ENCODE data around the gene EPB41L4B. TPM values are rescaled to one million over a fixed set of nuclear protein-coding genes. Genes with fewer than 3 reads are reported as not detected.

Gene EPB41L4B
- total RNA-seq, 1 donor from 2014 or later, result 48.6 TPM

- no peak for DNase-seq (ENCODE audit: low spot score)
Measured at GRCh38 chr9:109166771-109167601, 153.9 kb downstream of the EPB41L4B start, which contains the start of gene FRRS1L. Gene FRRS1L (minus strand): TSS chr9:109167249. CDS start chr9:109167138, 111 bp downstream.

DNA sequence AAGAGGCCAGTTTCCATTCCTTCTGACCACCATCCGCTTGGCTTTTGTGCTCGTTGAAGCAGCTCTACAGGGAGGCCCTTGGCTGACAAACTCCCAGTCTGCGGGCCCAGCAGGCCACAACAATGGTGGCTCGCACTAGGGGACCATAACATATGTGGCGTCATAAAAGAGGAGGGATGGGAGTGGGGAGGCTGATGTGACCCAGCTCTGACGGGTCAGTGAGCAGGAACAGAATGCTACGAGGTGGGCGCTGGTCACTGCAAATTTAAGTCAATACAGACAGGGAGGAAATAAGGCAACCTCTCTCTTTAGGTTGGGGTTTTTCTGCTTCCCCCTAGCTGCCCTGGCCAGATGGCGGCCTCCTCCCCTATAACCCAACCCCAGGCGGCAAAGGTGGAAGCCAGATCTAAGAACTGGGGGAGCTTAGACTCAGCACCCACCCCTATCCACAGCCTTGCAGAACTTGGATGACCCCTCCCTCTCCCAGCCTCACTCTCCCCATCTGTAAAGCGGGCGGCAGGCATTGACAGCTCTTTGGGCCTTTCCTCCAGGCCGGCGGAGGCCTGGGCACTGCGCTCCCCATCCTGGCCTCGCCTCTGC, 154.6 kb downstream of the EPB41L4B start:
- DNase-seq (ENCODE audit: low spot score), result no peak

GRCh38 chr9:109164042-109164441, 156.8 kb downstream of the EPB41L4B start:
- no peak for DNase-seq (ENCODE audit: low spot score)

DNA sequence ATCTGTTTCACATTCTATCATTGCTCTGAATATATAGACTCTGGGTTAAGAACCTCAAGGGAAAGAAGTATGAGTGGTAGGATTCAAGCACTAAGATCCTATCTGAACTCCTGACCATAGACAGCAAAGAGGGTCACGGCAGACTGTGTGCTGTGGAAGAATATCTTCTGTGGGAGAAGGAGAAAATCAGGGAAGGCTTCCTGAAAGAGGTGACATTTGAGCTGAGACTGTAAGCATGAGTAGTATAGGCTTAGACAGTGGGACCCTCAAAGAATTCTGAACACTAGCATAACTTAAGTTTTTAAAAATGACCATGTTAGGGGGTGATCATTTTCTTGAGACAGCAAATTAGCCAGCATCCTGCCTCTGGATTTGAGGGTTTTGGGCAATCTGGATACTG, 157.7 kb downstream of the EPB41L4B start:
- DNase-seq (ENCODE audit: low spot score), result no peak

DNA sequence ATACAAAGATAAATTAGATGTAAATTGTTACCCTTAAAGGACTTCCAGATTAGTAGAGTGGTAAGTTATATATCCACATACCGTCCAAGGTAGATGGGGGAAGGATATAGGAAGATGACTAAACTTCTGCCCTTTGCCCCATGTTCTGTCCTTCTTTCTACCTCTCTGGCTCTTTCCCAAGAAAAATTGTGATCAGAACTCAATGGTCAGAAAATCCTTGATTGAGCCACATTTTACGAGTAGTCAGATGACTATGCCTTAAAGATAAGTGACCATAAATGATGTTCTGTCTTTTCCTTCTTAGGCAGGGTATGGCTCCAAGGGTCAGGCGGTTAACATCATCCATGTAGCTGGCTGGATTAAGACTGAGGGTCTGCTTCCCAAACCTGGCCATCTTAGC, 158.2 kb downstream of the EPB41L4B start:
- DNase-seq (ENCODE audit: low spot score), result no peak

DNA sequence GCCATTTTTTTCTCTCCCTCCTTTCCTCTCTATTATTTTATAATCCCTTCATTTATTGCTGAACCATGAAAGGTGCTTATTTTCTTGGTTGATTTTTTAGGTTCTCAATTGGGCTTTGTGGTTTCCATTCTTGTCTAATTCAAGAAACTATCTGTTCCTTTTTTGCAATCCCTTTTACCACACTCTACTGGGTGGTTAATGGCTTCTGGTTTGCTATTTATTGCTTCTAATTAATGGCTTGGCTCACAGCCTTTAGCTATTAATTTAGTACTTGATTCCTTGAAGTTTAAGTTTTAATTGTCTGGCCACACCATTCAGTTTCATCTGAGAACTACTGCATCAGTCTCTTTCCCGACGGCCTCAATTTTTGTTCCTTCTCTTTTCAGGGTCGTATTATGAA, 159.4 kb downstream of the EPB41L4B start:
- no peak for DNase-seq (ENCODE audit: low spot score)

DNA sequence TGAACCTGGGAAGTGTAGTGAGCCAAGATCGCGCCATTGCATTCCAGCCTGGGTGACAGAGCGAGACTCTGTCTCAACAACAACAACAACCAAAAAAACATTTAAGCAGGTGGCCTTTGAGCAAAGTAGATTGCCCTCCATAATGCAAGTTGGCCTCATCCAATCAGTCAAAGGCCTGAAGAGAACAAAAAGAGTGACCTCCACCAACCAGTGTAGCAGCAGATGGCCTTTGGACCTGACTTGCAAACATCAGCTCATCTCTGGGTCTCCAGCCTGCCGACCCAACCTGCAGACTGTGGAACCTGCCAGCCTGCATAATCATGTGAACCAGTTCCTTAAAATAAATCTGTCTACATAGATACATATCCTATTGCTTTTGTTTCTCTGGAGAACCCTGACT, 161.3 kb downstream of the EPB41L4B start:
- DNase-seq (ENCODE audit: low spot score), result no peak

GRCh38 chr9:109158651-109159050, 162.2 kb downstream of the EPB41L4B start:
- DNase-seq (ENCODE audit: low spot score), result no peak

- DNase-seq (ENCODE audit: low spot score), result no peak
Measured at GRCh38 chr9:109156708-109157107, 164.2 kb downstream of the EPB41L4B start.

- DNase-seq (ENCODE audit: low spot score), result no peak
Measured at GRCh38 chr9:109150925-109151545, 169.8 kb downstream of the EPB41L4B start.

GRCh38 chr9:109149722-109150121, 171.1 kb downstream of the EPB41L4B start:
- DNase-seq (ENCODE audit: low spot score), result no peak

DNA sequence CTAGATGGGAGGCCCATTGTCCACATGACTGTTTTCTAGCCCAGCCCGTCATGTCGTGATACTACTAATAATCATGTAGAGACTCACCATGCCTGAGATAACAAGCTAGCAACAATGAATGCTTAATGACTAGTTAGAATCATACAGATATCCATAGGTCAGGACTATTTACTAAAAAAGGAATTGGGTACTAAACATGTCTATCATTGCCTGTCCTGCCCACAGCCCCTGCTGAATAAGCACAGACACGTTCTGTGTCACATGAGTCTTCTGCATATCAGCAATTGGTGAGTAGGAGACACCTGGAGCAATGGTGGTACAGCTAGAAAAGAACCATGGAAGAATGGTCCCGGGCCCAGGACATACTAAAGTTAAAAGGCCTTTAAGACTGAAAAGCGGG, 171.8 kb downstream of the EPB41L4B start:
- no peak for DNase-seq (ENCODE audit: low spot score)

- DNase-seq (ENCODE audit: low spot score), result no peak
Measured at GRCh38 chr9:109145051-109145450, 175.8 kb downstream of the EPB41L4B start.

GRCh38 chr9:109143881-109144562, 176.8 kb downstream of the EPB41L4B start:
- no peak for DNase-seq (ENCODE audit: low spot score)

DNA sequence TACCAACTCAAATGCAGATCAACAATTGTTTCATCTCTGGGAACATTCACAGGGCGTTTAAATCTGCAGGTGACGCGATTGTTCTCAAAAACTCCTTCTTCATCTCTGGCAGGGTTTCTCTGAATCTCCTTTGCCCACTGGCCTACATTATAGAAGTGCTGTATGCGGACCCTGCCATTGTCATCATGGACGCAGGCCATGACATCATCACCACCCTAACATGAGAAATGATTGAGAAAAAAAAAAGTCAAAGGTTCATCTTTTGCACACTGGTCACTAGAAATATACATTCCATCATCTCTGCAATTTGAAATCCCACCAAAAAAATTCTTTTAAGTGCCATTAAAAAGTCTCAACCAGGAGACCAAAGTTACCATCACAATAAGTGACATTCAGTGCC, 179.5 kb downstream of the EPB41L4B start:
- DNase-seq (ENCODE audit: low spot score), result no peak

DNA sequence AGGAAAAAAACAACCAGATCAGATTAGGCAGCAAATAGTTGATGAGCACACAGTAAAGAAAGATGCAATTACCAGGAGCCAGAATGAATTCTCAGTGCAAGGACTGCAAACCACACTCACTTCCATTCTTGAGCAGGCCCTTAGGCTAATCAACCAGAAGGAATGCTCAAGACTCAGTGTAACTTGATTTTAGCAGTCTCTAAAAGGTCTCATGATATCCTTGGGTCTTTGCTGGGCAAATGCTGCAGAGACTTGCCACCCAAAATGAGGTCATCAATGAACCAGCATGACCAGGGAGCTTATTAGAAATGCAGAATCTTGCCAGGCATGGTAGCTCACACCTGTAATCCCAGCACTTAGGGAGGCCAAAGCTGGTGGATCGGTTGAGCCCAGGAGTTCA, 181.0 kb downstream of the EPB41L4B start:
- DNase-seq (ENCODE audit: low spot score), result no peak

DNA sequence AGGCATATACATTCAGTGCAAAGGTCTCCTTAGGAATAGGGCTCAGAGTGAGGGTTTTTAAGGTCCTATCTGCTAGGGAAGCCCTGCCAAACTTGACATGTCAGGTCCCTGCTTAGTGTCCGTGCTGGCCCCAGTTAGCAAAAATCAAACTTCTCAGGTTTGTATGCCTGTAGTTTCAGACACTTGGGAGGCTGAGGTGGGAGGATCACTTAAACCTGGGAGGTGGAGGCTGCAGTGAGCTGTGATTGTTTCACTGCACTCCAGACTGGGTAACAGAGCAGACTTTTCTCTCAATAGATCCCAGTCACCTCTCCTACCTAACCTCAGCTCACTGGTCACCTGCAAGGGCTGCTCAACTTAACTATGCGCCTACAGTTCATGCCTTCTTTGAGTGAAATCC, 182.4 kb downstream of the EPB41L4B start:
- DNase-seq (ENCODE audit: low spot score), result no peak

DNA sequence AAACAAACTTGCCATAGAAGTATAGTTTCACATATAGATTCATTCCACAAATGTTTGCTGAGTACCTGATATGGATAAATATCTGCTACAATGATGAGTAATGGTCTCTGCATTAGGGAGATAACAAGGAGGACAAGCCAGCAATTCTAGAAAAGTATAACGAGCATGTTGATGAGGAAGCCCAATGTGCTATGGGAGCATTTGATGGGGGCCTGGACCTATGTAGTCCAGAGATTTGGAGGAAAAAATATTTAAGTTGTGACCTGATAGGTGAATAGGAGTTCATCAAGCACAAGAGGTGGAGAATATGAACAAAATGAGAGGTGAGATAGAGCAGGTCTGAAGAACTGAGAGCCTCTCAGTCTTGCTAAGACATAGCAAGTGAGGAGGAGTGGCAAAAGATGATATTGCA, 186.7 kb downstream of the EPB41L4B start:
- no peak for DNase-seq (ENCODE audit: low spot score)

DNA sequence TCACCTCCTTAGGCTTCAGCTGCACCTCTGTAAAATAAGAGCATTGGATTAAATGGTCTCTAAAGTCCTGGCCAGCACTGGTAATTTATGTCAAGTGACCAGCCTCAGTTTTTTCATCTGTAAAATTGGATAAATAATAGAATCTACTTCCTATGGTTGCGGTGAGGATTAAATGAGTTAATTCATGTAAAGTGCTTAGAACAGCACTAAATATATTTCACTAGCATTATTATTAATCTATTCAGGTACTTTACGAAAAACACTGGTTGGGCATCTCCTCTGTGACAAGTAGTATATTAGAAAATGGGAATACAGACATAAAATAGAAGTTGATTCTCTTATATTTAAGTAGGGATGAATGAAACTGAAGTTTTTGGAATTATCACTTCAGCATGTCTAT, 187.3 kb downstream of the EPB41L4B start:
- DNase-seq (ENCODE audit: low spot score), result no peak

DNA sequence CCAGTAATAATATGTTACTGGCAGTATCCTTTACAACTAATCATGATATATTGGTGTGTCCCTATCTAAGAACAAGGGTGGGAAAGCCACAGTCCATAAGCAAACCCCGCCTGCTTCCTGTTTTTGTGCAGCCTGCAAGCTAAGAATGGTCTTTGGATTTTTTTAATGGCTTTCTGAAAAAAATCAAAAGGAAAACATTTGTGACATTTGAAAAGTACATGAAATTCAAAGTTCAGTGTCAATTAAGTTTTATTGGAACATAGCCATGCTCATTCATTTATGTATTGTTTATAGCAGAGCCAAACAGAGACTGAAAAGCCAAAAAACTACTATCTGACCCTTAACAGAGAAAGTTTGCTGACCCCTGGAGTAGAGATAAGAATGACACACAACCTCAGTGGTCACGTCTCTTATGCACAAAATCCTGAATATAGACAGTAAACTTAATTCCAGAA, 188.3 kb downstream of the EPB41L4B start:
- no peak for DNase-seq (ENCODE audit: low spot score)

DNA sequence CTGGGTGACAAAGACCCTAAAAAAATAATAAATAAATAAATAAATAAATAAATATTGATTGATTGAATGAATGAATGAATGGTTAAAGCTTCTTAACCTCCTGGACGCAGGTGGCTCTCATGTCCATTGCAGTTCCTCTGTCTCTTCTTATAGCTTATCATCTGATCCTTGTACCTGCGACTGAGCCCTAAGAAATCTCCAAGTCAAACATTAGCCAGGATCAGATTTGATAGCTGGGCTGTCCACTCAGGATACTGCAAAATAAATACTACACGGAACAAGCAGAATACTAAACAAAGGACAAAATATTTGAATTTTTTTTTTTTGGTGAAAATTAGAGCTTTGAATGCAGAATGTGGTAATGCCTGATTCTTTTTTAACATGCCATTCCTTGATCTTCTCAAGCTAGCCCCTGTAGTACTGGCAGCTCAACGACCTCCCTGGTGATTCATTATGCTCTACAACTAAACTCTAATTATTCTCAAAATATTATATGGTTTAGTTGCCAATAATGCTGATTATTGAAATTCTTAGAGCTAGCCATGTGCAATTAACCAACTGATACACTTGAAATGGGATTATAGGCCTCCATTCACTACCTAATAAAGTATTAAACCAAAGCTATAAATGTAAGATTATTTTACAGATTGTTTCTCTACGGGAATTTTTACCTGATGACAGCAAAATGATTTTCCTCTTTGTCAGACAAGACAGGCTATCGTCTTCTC, 191.2 kb downstream of the EPB41L4B start:
- no peak for DNase-seq (ENCODE audit: low spot score)
